ENCODE data around the gene ZNF714. TPM values are rescaled to one million over a fixed set of nuclear protein-coding genes. Genes with fewer than 3 reads are reported as not detected.
A peak's percentile ranks its signal among the peaks of the same experiment; 100 is the strongest.

ZNF714 gene
- polyA plus RNA-seq, 1 donor (not counting 4 experiments of a cell fraction or from before 2014, with no cell fraction given), result 8.8 TPM

DNA sequence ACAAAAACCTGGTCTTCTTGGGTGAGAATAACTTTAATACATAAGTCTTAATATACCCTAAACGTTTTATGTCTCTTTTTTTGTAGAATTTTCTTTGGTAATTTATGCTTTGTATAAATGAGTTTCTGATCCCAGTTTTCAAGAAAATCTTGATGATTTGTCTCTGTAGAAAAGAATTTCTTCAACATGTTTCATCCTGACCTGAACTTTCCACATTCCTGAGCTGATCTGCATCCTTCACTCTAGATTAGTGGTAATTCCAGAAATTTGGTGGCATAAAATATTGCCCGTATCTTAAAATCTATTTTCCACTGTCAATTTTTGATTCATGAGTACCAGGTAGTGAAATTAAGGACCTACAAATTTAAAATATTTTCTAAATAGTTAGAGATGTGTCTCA, 16.3 kb downstream of the ZNF714 start:
- dilution Hi-C loops (cut with MboI; ENCODE audit: extremely low pct_ligation_motif_present, low sequenced_read_pairs), result no loop called here
- H3K9me1 ChIP-seq (ENCODE audit: control insufficient read depth, extremely low read depth, insufficient read depth, low read length), result no peaks in the 10 kb centered on the region
- H3K4me3 ChIP-seq (ENCODE audit: control insufficient read depth in 2 of 3, extremely low read depth in 1 of 3, insufficient read depth in 2 of 3, low read depth in 1 of 3, low read length in 3 of 3), result peak overlapping the region in 1 of 3 experiments; percentile 19

DNA sequence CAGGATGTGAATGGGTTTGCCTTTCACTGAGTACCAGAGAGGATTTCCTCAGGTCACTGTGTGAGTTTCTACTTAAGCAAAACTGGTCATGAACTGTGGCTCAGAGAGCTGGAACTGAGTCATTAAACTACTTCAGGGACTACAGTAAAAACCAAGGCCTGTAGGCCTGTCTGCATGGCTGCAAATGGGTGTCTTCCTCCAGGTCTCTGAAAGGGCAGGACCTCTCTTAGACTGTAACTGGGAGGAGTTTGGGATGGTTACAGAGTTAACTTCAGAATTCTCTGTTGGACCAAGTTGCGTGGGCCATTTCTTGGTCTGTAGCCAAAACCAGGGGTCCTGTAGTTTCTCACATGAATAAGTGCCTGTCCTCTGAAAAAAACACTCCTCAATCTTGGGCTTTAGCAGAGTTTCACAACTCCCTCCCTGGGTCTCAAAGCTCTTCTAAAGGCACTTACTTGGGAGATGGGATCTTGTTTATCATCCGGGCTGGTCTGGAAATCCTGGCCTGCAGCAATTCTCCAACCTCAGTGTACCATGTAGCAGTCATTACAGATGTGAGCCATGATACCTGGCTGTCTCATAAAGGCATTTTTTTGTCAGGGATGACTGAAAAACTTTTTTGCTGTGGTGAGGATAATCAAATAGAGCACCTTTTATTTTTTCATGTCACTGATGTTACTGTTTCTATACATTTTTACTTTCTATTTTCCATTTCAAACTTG, 19.7 kb downstream of the ZNF714 start:
- TF ChIP-seq CTCF (optimal IDR thresholded peaks at IDR 0.05 in 1 of 3, IDR thresholded peaks at IDR 0.05 in 1 of 3, conservative IDR thresholded peaks at IDR 0.05 in 1 of 3; ENCODE audit: extremely low read depth in 1 of 3, insufficient read depth in 2 of 3, low read length in 3 of 3) (no peak), EZH2 (IDR thresholded peaks at IDR 0.05; ENCODE audit: low read length) (no peak)
- Histone ChIP-seq H3K27me3 (ENCODE audit: control insufficient read depth, extremely low read depth, insufficient read depth, low read length) (no peaks in the 10 kb centered on the region), H3K9me3 (ENCODE audit: control insufficient read depth, low read depth, low read length) (no peaks in the 10 kb centered on the region), H3K4me2 (ENCODE audit: control insufficient read depth, extremely low read depth, insufficient read depth, low read depth, low read length) (no peak overlapping the region), H3K27ac (ENCODE audit: control insufficient read depth, insufficient read depth, low read length) (no peak overlapping the region), H2AFZ (ENCODE audit: control insufficient read depth, low read length) (no peak overlapping the region), H3K79me2 (ENCODE audit: control insufficient read depth, insufficient read depth, low read length) (no peaks in the 10 kb centered on the region), H3K36me3 (ENCODE audit: control insufficient read depth in 2 of 2, extremely low read depth in 1 of 2, insufficient read depth in 2 of 2, low read length in 2 of 2) (peaks cover 0 to 2% of the 10 kb centered on the region in 2 experiments), H4K20me1 (ENCODE audit: control insufficient read depth, extremely low read depth, insufficient read depth, low read length) (no peaks in the 10 kb centered on the region), H3K4me3 (ENCODE audit: control insufficient read depth in 2 of 3, extremely low read depth in 1 of 3, insufficient read depth in 2 of 3, low read depth in 1 of 3, low read length in 3 of 3) (no peak overlapping the region), H3K9me1 (ENCODE audit: control insufficient read depth, extremely low read depth, insufficient read depth, low read length) (no peaks in the 10 kb centered on the region), H3K4me1 (ENCODE audit: control insufficient read depth, extremely low read depth, insufficient read depth, low read length) (peaks cover 14% of the 10 kb centered on the region), H3K9ac (ENCODE audit: control insufficient read depth, extremely low read depth, insufficient read depth, low read length) (no peak overlapping the region)
- dilution Hi-C loops (cut with MboI; ENCODE audit: extremely low pct_ligation_motif_present, low sequenced_read_pairs), result no loop called here
- no peak for DNase-seq (ENCODE audit: low read depth, low spot score)
- FAIRE-seq, result peak; percentile 9

More for the DNA sequence above, 16.3 kb downstream of the ZNF714 start:
- no peak for DNase-seq (ENCODE audit: low read depth, low spot score)
- H3K27ac ChIP-seq (ENCODE audit: control insufficient read depth, insufficient read depth, low read length), result peak overlapping the region; percentile 40
- no peaks in the 10 kb centered on the region for H3K9me3 ChIP-seq (ENCODE audit: control insufficient read depth, low read depth, low read length)
- no peak for TF ChIP-seq EZH2 (IDR thresholded peaks at IDR 0.05; ENCODE audit: low read length)
- TF ChIP-seq CTCF (optimal IDR thresholded peaks at IDR 0.05 in 1 of 3, IDR thresholded peaks at IDR 0.05 in 1 of 3, conservative IDR thresholded peaks at IDR 0.05 in 1 of 3; ENCODE audit: extremely low read depth in 1 of 3, insufficient read depth in 2 of 3, low read length in 3 of 3), result no peak
- peak overlapping the region; percentile 33 for H2AFZ ChIP-seq (ENCODE audit: control insufficient read depth, low read length)
- FAIRE-seq, result no peak
- H3K9ac ChIP-seq (ENCODE audit: control insufficient read depth, extremely low read depth, insufficient read depth, low read length), result no peak overlapping the region
- H4K20me1 ChIP-seq (ENCODE audit: control insufficient read depth, extremely low read depth, insufficient read depth, low read length), result no peaks in the 10 kb centered on the region
- no peaks in the 10 kb centered on the region for H3K36me3 ChIP-seq (ENCODE audit: control insufficient read depth in 2 of 2, extremely low read depth in 1 of 2, insufficient read depth in 2 of 2, low read length in 2 of 2)
- H3K27me3 ChIP-seq (ENCODE audit: control insufficient read depth, extremely low read depth, insufficient read depth, low read length), result no peaks in the 10 kb centered on the region
- no peaks in the 10 kb centered on the region for H3K79me2 ChIP-seq (ENCODE audit: control insufficient read depth, insufficient read depth, low read length)
- peak overlapping the region; percentile 60 for H3K4me2 ChIP-seq (ENCODE audit: control insufficient read depth, extremely low read depth, insufficient read depth, low read depth, low read length)
- peaks cover 14% of the 10 kb centered on the region for H3K4me1 ChIP-seq (ENCODE audit: control insufficient read depth, extremely low read depth, insufficient read depth, low read length)

Measured in keratinocyte (primary cell).